Left ventricle myocardium inferior (tissue), 1 donor: ENCODE data around the gene PRAMEF5. TPM values are rescaled to one million over a fixed set of nuclear protein-coding genes. Genes with fewer than 3 reads are reported as not detected.
"Not testable (repeated sequence)": the region's sequence is repeated elsewhere in the genome, so short reads cannot be mapped to it uniquely, and the experiment has no call there.

ENCODE experiments used
- DNase-seq: peaks from one replicate; pipeline ENCODE4 v3.0.0-alpha.2; 2020
- H3K27ac ChIP-seq: fragments of 200-600 bp; replicated peaks from 2 replicates; pipeline ENCODE4 v1.8.0; 2021
- H3K27me3 ChIP-seq: fragments of 200-600 bp; 2 replicates; pipeline ENCODE4 v1.8.0; 2021; ENCODE audit warnings: low read depth
- H3K36me3 ChIP-seq: fragments of 200-600 bp; 2 replicates; pipeline ENCODE4 v1.8.0; 2021
- H3K4me1 ChIP-seq: fragments of 200-600 bp; 2 replicates; pipeline ENCODE4 v1.8.0; 2021
- H3K4me3 ChIP-seq: fragments of 200-600 bp; 2 replicates; pipeline ENCODE4 v1.8.0; 2021; ENCODE audit warnings: mild to moderate bottlenecking, moderate library complexity
- H3K9me3 ChIP-seq: fragments of 200-600 bp; replicated peaks from 2 replicates; pipeline ENCODE4 v1.8.0; 2021
- intact Hi-C: fragments of 100-400 bp; cut with micrococcal nuclease; formaldehyde crosslinking; loops from one replicate; pipeline ENCODE4 v1.11.0; 2022
- total RNA-seq: library from RNA; stranded (reverse); fragmentation: NEBNext Ultra II Directional; extraction: Animal tissue kit (Norgen Biotek cat#: 25700); gene quantifications from one replicate; pipeline ENCODE4 v1.2.1, GENCODE V29; 2021
- donor health status: DM: no; HTN: yes; CAD: no; lungs with severe emphysema.

The PRAMEF5 gene
- total RNA-seq, 1 donor from 2014 or later, result not detected

GRCh38 chr1:13231061-13231750 is 22.8 kb upstream of the PRAMEF5 start:
- H3K4me3 ChIP-seq, DNase-seq, H3K36me3 ChIP-seq, H3K9me3 ChIP-seq, H3K4me1 ChIP-seq, H3K27ac ChIP-seq, intact Hi-C loops: not testable (repeated sequence)
- peaks cover 61% of the 10 kb centered on the region for H3K27me3 ChIP-seq

- H3K27ac ChIP-seq, DNase-seq, H3K9me3 ChIP-seq, H3K4me1 ChIP-seq, H3K36me3 ChIP-seq, intact Hi-C loops, H3K4me3 ChIP-seq: not testable (repeated sequence)
- H3K27me3 ChIP-seq, result peaks cover 65% of the 10 kb centered on the region
These were observed 21.9 kb upstream of the PRAMEF5 start for GRCh38 chr1:13232056-13232455.

- peaks cover 74% of the 10 kb centered on the region for H3K27me3 ChIP-seq
- H3K4me1 ChIP-seq, DNase-seq, H3K36me3 ChIP-seq, H3K4me3 ChIP-seq, H3K9me3 ChIP-seq, H3K27ac ChIP-seq, intact Hi-C loops: not testable (repeated sequence)
These were observed 19.9 kb upstream of the PRAMEF5 start for GRCh38 chr1:13234057-13234456.

- H3K27ac ChIP-seq, H3K4me1 ChIP-seq, intact Hi-C loops, H3K9me3 ChIP-seq, H3K36me3 ChIP-seq, H3K4me3 ChIP-seq, DNase-seq: not testable (repeated sequence)
- H3K27me3 ChIP-seq, result peaks cover 60% of the 10 kb centered on the region
These were observed 16.4 kb upstream of the PRAMEF5 start for GRCh38 chr1:13237572-13237971.

- intact Hi-C loops, H3K9me3 ChIP-seq, H3K36me3 ChIP-seq, H3K4me3 ChIP-seq, H3K27ac ChIP-seq, H3K4me1 ChIP-seq, DNase-seq: not testable (repeated sequence)
- peaks cover 62% of the 10 kb centered on the region for H3K27me3 ChIP-seq
These were observed 14.4 kb upstream of the PRAMEF5 start for GRCh38 chr1:13239633-13240032.

GRCh38 chr1:13243536-13244263 is 10.3 kb upstream of the PRAMEF5 start:
- intact Hi-C loops, H3K36me3 ChIP-seq, DNase-seq, H3K4me1 ChIP-seq, H3K4me3 ChIP-seq, H3K27ac ChIP-seq, H3K9me3 ChIP-seq: not testable (repeated sequence)
- peaks cover 58% of the 10 kb centered on the region for H3K27me3 ChIP-seq

- H3K27ac ChIP-seq, H3K4me1 ChIP-seq, H3K36me3 ChIP-seq, DNase-seq, H3K9me3 ChIP-seq, H3K4me3 ChIP-seq, intact Hi-C loops: not testable (repeated sequence)
- H3K27me3 ChIP-seq, result peaks cover 44% of the 10 kb centered on the region
These were observed 8.0 kb upstream of the PRAMEF5 start for GRCh38 chr1:13245841-13246553.

- H3K27me3 ChIP-seq, result peaks cover 44% of the 10 kb centered on the region
- H3K27ac ChIP-seq, intact Hi-C loops, H3K4me1 ChIP-seq, DNase-seq, H3K36me3 ChIP-seq, H3K9me3 ChIP-seq, H3K4me3 ChIP-seq: not testable (repeated sequence)
These were observed 7.5 kb upstream of the PRAMEF5 start for GRCh38 chr1:13246554-13246871.

GRCh38 chr1:13247122-13247521 is 6.9 kb upstream of the PRAMEF5 start:
- H3K27me3 ChIP-seq, result peaks cover 41% of the 10 kb centered on the region
- DNase-seq, H3K36me3 ChIP-seq, intact Hi-C loops, H3K4me1 ChIP-seq, H3K27ac ChIP-seq, H3K4me3 ChIP-seq, H3K9me3 ChIP-seq: not testable (repeated sequence)

- H3K4me3 ChIP-seq, DNase-seq, H3K27me3 ChIP-seq, H3K36me3 ChIP-seq, H3K27ac ChIP-seq, H3K9me3 ChIP-seq, H3K4me1 ChIP-seq, intact Hi-C loops: not testable (repeated sequence)
These were observed 11.1 kb downstream of the PRAMEF5 start for GRCh38 chr1:13265124-13265523.

GRCh38 chr1:13277016-13277415 is 23.0 kb downstream of the PRAMEF5 start:
- H3K27ac ChIP-seq, intact Hi-C loops, H3K4me3 ChIP-seq, DNase-seq, H3K4me1 ChIP-seq, H3K27me3 ChIP-seq, H3K9me3 ChIP-seq, H3K36me3 ChIP-seq: not testable (repeated sequence)

- H3K36me3 ChIP-seq, H3K4me1 ChIP-seq, H3K27me3 ChIP-seq, DNase-seq, H3K27ac ChIP-seq, H3K4me3 ChIP-seq, intact Hi-C loops, H3K9me3 ChIP-seq: not testable (repeated sequence)
These were observed 25.6 kb downstream of the PRAMEF5 start for GRCh38 chr1:13279617-13280016.

GRCh38 chr1:13285037-13285436 is 31.0 kb downstream of the PRAMEF5 start, which contains the start of gene PRAMEF8:
TSS of gene PRAMEF8 (minus strand) at chr1:13285137. CDS start at chr1:13284091, 1,046 bp downstream.
- DNase-seq, H3K27me3 ChIP-seq, H3K4me3 ChIP-seq, H3K9me3 ChIP-seq, intact Hi-C loops, H3K36me3 ChIP-seq, H3K4me1 ChIP-seq, H3K27ac ChIP-seq: not testable (repeated sequence)

GRCh38 chr1:13289030-13289429 is 35.0 kb downstream of the PRAMEF5 start:
- H3K27me3 ChIP-seq, H3K4me1 ChIP-seq, H3K27ac ChIP-seq, DNase-seq, intact Hi-C loops, H3K36me3 ChIP-seq, H3K9me3 ChIP-seq, H3K4me3 ChIP-seq: not testable (repeated sequence)
